GM18873 (cell line): ENCODE data around the gene PZP.

Experiments
- ATAC-seq: cut with Tn5 transposase; IDR thresholded peaks from one replicate; pipeline ENCODE4 v1.9.1; 2021; ENCODE audit warnings: mild to moderate bottlenecking, moderate library complexity, moderate number of reproducible peaks; ENCODE audit not compliant: unreplicated experiment, low FRiP score

The PZP gene

DNA sequence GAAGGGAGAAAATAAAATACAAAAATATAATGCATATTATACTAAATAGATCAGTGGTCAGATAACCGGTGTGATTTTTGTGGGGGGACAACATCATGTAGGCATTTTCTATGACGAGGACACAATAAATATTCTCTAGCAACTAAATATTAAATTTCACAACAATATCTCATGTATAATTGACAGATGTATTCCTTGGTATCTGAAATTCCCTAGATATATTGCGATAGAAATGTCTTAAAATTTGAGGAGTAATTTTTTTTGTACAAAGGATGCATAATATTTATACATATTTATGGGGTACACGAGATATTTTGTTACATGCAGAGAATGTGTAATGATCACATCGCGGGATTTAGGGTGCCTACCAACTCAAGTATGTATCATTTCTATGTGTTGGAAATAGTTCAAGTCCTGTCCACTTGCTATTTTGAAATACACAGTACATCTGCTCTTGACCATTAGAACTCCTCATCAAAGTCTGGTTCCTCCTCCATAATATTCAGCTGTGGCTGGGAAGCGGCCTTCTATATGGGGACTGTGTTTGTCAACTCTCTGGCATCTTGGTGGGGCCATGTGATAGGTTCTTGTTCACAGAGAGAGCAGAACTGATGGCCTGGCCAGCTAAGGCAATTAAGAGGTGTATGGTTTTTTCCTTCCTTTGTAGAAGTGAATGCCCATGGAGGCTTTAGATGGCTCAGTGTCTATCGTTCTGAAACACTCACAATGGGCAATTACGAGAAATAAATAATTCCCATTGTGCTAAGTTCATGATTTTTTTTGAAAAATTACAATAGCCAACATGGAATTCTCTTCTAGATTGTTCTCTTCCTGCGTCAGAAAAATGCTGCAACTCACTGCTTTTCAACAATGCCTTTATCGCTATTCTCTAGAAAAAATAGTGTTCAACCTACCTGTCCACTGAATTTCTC, 101.3 kb downstream of the PZP start:
- no peak for ATAC-seq

DNA sequence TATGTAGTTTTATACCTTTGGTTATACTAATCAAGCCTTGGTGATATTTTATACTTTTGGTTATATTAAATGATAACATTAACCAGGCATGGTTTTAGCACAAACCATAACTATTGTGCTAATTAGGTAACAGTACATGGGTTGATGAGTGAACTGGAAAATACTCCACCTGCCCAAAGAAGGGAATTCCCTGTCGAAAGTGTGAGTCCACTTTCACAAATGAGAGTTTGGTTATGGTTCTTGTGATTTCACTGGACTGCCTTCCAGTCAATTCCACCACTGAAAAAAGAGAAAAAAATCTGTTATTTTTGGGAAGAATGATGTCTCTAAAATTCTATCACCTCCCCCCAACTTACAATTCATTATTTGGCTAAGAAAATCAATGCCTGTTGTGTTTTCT, 102.1 kb downstream of the PZP start:
- ATAC-seq: no peak

DNA sequence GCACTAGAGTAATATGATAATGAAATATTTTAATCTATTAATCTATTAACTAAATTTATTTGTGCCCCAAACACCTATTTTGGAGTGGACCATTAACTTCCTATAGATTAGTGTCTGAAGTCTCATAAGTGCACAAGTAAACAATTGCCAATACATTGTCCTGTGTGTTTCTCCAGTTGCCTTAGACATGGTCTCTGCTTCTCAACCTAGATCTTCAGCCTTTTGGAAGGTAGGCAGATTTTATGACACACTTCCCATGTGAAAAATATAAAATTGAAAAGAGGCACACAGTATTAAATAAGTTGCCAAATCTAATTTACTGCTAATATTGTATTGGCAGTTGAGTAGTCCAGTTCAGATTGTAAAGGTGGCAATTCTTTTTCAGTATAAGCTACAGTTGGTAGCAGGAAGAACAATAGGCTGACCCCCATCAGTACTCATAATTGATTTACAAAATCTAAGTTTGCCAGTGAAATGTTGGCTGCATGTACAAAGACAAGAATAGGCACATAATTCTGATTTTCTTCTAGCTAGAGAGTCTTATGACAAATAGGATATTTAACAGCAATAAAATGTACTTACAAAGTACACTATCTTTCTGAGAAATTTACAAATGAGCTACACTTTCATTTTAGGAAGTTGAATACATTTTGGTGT, 103.3 kb downstream of the PZP start:
- no peak for ATAC-seq

DNA sequence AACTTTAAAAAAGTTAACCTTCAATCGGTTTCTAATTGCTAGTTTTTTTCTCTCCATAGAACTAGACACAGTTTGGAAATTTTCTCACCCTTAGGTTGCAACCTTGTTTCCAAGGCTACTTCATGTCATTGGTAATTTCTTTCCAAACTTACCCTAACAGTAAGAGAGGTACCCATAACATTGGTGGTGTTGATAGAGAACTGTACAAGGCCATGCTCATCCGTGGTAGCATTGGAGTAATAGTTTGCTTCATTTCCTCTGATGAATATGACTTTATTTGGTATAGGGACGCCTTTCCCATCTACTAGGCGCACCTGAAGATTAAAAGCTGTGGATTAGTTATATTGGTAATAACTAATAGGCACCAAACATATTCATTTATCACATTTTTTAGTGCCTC, 104.1 kb downstream of the PZP start:
- ATAC-seq: no peak

DNA sequence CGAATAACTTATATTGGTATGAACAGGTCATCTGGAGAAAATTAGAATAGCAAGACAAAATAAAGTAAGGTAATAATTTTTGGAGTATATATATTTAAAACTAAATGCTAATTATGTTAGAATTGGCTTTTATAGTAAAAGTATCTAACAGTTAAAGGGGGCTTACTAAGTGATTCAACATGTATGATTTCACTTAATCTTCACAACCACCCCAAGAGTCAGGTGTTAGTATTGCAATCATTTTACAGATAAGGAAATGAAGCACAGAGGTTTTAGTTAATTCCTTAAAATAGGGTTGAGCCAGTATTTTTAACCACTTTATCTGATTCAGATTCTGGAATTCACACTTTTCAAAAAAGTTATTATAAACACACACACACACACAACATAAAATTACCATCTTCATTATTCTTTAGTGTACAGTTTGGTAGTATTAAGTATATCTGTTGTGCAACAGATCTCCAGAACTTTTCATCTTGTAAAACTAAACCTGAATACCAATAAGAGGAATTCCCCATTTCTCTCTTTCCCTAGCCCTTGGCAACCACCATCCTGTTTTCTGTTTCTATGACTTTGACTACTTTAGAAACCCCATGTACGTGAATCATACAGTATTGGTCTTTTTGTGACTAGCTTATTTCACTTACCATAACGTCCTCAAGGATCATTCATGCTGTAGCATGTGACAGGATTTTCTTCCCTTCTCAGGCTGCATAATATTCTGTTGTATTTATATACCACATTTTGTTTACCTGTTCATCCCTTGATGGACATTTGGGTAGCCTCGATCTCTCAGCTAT, 104.9 kb downstream of the PZP start:
- ATAC-seq: no peak

DNA sequence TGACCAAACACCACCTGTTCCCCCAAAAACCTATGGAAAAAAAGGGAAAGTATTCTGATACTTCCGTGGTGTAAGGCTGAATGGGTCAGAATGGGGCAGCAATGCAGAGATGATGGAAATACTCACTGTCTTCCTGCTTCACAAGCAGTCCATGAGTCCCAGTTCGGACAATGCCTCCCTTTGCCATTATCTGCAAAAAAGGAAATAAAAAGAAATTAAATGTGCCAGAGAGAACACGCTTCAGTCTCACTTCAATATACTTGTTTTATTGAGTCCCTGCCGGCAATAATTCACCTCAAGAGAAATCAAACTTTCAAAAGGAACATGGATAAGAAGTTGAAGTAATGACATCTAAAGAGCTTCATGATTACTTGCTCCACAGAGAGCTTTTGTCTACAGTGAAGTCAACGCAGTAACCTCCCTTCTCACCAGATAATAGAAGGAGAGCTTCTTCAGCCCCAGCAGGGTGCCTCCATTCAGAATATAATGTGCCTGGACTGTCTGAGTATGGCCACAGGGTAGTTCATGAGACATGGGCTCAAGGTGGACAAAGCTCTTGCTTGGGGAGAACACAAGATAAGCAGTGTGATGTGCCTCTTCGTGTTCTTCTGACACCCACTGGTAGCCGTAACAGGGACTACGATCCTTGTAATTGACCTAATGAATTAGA, 107.0 kb downstream of the PZP start:
- ATAC-seq: no peak

DNA sequence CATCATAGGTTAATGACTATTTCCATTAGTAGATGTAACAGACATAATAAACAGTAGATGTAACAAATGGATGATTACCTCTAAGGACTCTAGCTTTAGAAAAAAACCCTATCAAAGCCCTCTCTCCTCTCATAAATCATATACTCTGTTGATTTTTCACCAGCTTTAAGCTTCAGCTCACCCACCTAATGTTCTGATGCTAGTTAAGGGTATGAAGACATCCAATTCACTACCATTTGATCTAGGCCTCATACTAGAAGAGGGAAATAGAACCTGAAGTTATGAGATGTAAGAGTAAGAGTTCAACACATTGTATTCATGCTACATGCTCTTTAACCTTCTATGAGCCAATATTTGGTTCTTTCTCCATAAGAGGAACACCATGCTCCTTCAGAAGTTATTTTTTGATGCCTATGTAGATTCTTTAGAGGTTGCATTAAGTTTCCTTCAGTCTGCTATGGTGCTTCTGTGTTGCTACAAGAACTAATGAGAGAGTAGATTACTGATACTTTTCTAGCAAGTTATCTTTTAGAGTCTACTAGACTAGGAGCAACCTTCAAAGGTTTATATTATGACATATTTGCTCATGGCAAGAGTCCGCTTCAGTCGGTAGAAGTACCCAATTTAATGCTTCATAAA, 108.5 kb downstream of the PZP start:
- ATAC-seq: no peak
